GM12878 (cell line): ENCODE measurements around the gene OSER1. TPM values are rescaled to one million over a fixed set of nuclear protein-coding genes. Genes with fewer than 3 reads are reported as not detected.

Source experiments
- ATAC-seq: fragments of 200-7000 bp; cut with Tn5 transposase; 3 replicates; pipeline ENCODE4 v1.9.1; 2020; ENCODE audit warnings: mild to moderate bottlenecking, moderate library complexity
- BruUV-seq: library from RNA; stranded (reverse); fragments of 400-500 nt; replicated peaks from 2 replicates; lab custom pipeline; 2021; lab: Mats Ljungman, UMichigan
- CTCF ChIA-PET: fragments of 300-600 bp; sonication (Branson Sonifier 250); formaldehyde crosslinking; extraction: SDS; loops from one replicate; lab custom pipeline; 2021; ENCODE audit warnings: inconsistent platforms; lab: Yijun Ruan, JAX
- POLR2A ChIA-PET: fragments of 350-600 bp; formaldehyde crosslinking; extraction: SDS; loops from one replicate; lab custom pipeline; 2021; ENCODE audit warnings: inconsistent platforms; lab: Charles Lee
- RAD21 ChIA-PET: fragments of 300-600 bp; sonication (Branson Sonifier 250); formaldehyde crosslinking; loops from one replicate; lab custom pipeline; 2023; ENCODE audit warnings: antibody characterized with exemption; ENCODE audit not compliant: unreplicated experiment; lab: Charles Lee
- SMC1A ChIA-PET: fragments of 300-600 bp; sonication (Branson Sonifier 250); formaldehyde crosslinking; loops from one replicate; lab custom pipeline; 2023; ENCODE audit not compliant: unreplicated experiment, uncharacterized antibody; lab: Charles Lee
- DNase-seq: peaks from one replicate; pipeline ENCODE4 v3.0.0-alpha.2; 2011; ENCODE audit warnings: low read depth, low spot score
- FAIRE-seq: peaks from 3 replicates; lab custom pipeline; 2011; peaks lifted over from hg19 to GRCh38; lab: Jason Lieb, UNC
- H2AFZ ChIP-seq: 2 replicates; pipeline ENCODE4 v1.6.0; 2011; ENCODE audit warnings: low read depth, low read length, control low read depth; ENCODE audit not compliant: control insufficient read depth
- H3K27ac ChIP-seq: 2 replicates; pipeline ENCODE4 v1.5.1; 2011; ENCODE audit warnings: control low read depth; ENCODE audit not compliant: control insufficient read depth, insufficient read depth
- H3K27me3 ChIP-seq, 2 experiments: replicated peaks in 1 of 2; 2 replicates each; pipeline versions ENCODE4 v1.6.0 to v1.6.1; 2011; ENCODE audit warnings: low read length in 1 of 2; ENCODE audit not compliant: control insufficient read depth in 2 of 2, insufficient read depth in 2 of 2
- H3K36me3 ChIP-seq, 2 experiments: 2 replicates each; pipeline ENCODE4 v1.5.1; 2011; ENCODE audit warnings: low read length in 1 of 2; ENCODE audit not compliant: control insufficient read depth in 2 of 2, insufficient read depth in 2 of 2
- H3K4me1 ChIP-seq: 2 replicates; pipeline ENCODE4 v1.6.1; 2011; ENCODE audit warnings: mild to moderate bottlenecking, low read length, moderate library complexity, mixed read lengths; ENCODE audit not compliant: control insufficient read depth, insufficient read depth
- H3K4me2 ChIP-seq: 2 replicates; pipeline ENCODE4 v1.6.0; 2011; ENCODE audit warnings: control low read depth; ENCODE audit not compliant: control insufficient read depth, insufficient read depth
- H3K4me3 ChIP-seq: fragments of 200-600 bp; sonication (generic); 2 replicates; pipeline ENCODE4 v1.5.1; 2016
- H3K79me2 ChIP-seq: 2 replicates; pipeline ENCODE4 v1.6.0; 2011; ENCODE audit warnings: low read length; ENCODE audit not compliant: control insufficient read depth, insufficient read depth
- H3K9ac ChIP-seq: 2 replicates; pipeline ENCODE4 v1.8.0; 2011; ENCODE audit warnings: low read length, control low read depth, mixed read lengths; ENCODE audit not compliant: control insufficient read depth, insufficient read depth
- H3K9me3 ChIP-seq: replicated peaks from 3 replicates; pipeline ENCODE4 v1.5.1; 2011; ENCODE audit warnings: mild to moderate bottlenecking, low read length; ENCODE audit not compliant: control insufficient read depth, insufficient read depth
- H4K20me1 ChIP-seq: 2 replicates; pipeline ENCODE4 v1.6.0; 2011; ENCODE audit not compliant: control insufficient read depth, insufficient read depth
- BCL3 ChIP-seq: IDR thresholded peaks from 2 replicates; pipeline ENCODE4 v1.6.1; 2011; ENCODE audit warnings: borderline replicate concordance, low read depth, mild to moderate bottlenecking, moderate library complexity, low read length; ENCODE audit not compliant: insufficient read depth, poor library complexity, severe bottlenecking
- EED ChIP-seq: sonication (generic); IDR thresholded peaks from 2 replicates; pipeline ENCODE4 v1.6.1; 2016; ENCODE audit warnings: antibody characterized with exemption, low read depth
- FOXM1 ChIP-seq: IDR thresholded peaks from 2 replicates; pipeline ENCODE4 v1.6.1; 2012; ENCODE audit warnings: low read depth, mild to moderate bottlenecking, inconsistent platforms, low read length, moderate library complexity
- HDGF ChIP-seq: fragments of 450-650 bp; IDR thresholded peaks from 2 replicates; pipeline ENCODE4 v1.6.1; 2016; ENCODE audit warnings: antibody characterized with exemption
- IRF4 ChIP-seq: IDR thresholded peaks from 2 replicates; pipeline ENCODE4 v1.6.1; 2011; ENCODE audit warnings: low read depth, low read length
- KDM1A ChIP-seq: fragments of 200-600 bp; sonication (generic); IDR thresholded peaks from 2 replicates; pipeline ENCODE4 v1.6.1; 2016; ENCODE audit warnings: borderline replicate concordance
- MEF2A ChIP-seq: IDR thresholded peaks from 2 replicates; pipeline ENCODE4 v1.6.1; 2011; ENCODE audit warnings: low read depth, mild to moderate bottlenecking, low read length, moderate library complexity; ENCODE audit not compliant: insufficient read depth
- NBN ChIP-seq: fragments of 450-650 bp; IDR thresholded peaks from 2 replicates; pipeline ENCODE4 v1.6.1; 2016
- REST ChIP-seq: IDR thresholded peaks from 2 replicates; pipeline ENCODE4 v1.6.1; 2012; ENCODE audit warnings: mild to moderate bottlenecking, low read depth, low read length
- SIX5 ChIP-seq: IDR thresholded peaks from 2 replicates; pipeline ENCODE4 v1.6.1; 2011; ENCODE audit warnings: mild to moderate bottlenecking, low read depth, low read length, moderate library complexity; ENCODE audit not compliant: severe bottlenecking
- SMAD1 ChIP-seq: fragments of 450-650 bp; IDR thresholded peaks from 2 replicates; pipeline ENCODE4 v1.6.1; 2018; ENCODE audit warnings: mild to moderate bottlenecking, low read depth; ENCODE audit not compliant: partially characterized antibody
- SP1 ChIP-seq: IDR thresholded peaks from one replicate; pipeline ENCODE4 v1.6.1; 2011; ENCODE audit warnings: low read depth, low read length
- SREBF1 ChIP-seq: IDR thresholded peaks from 2 replicates; pipeline ENCODE4 v1.6.1; 2012; ENCODE audit warnings: mild to moderate bottlenecking, low read length
- STAT1 ChIP-seq: fragments of 450-650 bp; conservative IDR thresholded peaks from 2 replicates; pipeline ENCODE4 v1.6.1; 2014; ENCODE audit warnings: antibody characterized with exemption, mild to moderate bottlenecking
- TCF12 ChIP-seq: IDR thresholded peaks from 2 replicates; pipeline ENCODE4 v1.6.1; 2011; ENCODE audit warnings: low read depth, mild to moderate bottlenecking, low read length
- ZBTB4 ChIP-seq: fragments of 450-650 bp; formaldehyde crosslinking; IDR thresholded peaks from 2 replicates; pipeline ENCODE4 v1.4.0; 2022; ENCODE audit warnings: mild to moderate bottlenecking, moderate library complexity
- WGBS: methylation state at CpG from one replicate; pipeline ENCODE4 v1.1.6; 2016; ENCODE audit warnings: low lambda C conversion rate; ENCODE audit not compliant: insufficient replicate concordance, insufficient coverage; ENCODE audit errors: missing lambda C conversion rate; 5-methylcytosine and 5-hydroxymethylcytosine counted together
- in situ Hi-C: fragments of 300-500 bp; cut with MboI; formaldehyde crosslinking; loops from 9 replicates; pipeline ENCODE4 v1.14.3; 2018; ENCODE audit warnings: mixed read lengths
- intact Hi-C: fragments of 100-400 bp; cut with micrococcal nuclease; formaldehyde crosslinking; loops from one replicate; pipeline ENCODE4 v1.14.2; 2022; ENCODE audit not compliant: unreplicated experiment
- polyA plus RNA-seq, 11 experiments: library from polyadenylated mRNA; depleted of rRNA in 4 of 11; unstranded in 6 of 11; stranded (reverse) in 5 of 11; fragments of >200 nt; fragmentation: Nextera tagmentation in 4 of 11; fragmentation: Illumina TruSeq in 1 of 11; extraction: Ambion mirVana in 4 of 11; extraction: Trizol in 1 of 11; gene quantifications; 1 replicate in 1 of 11; 2 replicates in 10 of 11; pipeline versions ENCODE4 v1.2.1 to v1.2.3, GENCODE V29; 2011 to 2016; ENCODE audit warnings: inconsistent platforms in 2 of 11, missing spikeins in 2 of 11, low read depth in 1 of 11
- total RNA-seq, 4 experiments: library from RNA; depleted of rRNA in 3 of 4; stranded (reverse); fragments of >200 nt in 3 of 4; fragmentation: Illumina TruSeq in 1 of 4; extraction: Trizol in 1 of 4; gene quantifications; 2 replicates each; pipeline versions ENCODE4 v1.2.1 to v1.2.3, GENCODE V29; 2013 to 2021

The OSER1 gene
- total and polyA plus RNA-seq, 10 of the 15 experiments (the other 5 are each of a cell fraction or from before 2014, with no cell fraction given) = 19.3 to 63.8 (median 28.4) TPM

GRCh38 chr20:44209686-44210405 is 725 bp downstream of the OSER1 start:
- Histone ChIP-seq H3K79me2 (peaks cover 46% of the 10 kb centered on the region), H3K27ac (peak overlapping the region; percentile 89), H3K4me3 (peak overlapping the region; percentile 98), H3K4me2 (peak overlapping the region; percentile 92), H3K27me3 (no peaks in the 10 kb centered on the region), H2AFZ (peak overlapping the region; percentile 62; the same call in 1 of the 2 replicates), H3K4me1 (peaks cover 4% of the 10 kb centered on the region; the same call in 1 of the 2 replicates), H4K20me1 (no peaks in the 10 kb centered on the region), H3K9ac (peak overlapping the region; percentile 90), H3K9me3 (no peaks in the 10 kb centered on the region), H3K36me3 (peaks cover 0 to 9% of the 10 kb centered on the region in 2 experiments; a peak in 1 of 4 replicates)
- ChIA-PET POLR2A (no interaction called here), SMC1A (interaction anchor here (0.7 kb wide), 1 partner anchor 395 kb away, joined by 3 read pairs; no protein-coding TSS in a partner anchor), CTCF (interaction anchor here (0.6 to 2.8 kb wide), 3 partner anchors 9 to 311 kb away, joined by 3 to 14 read pairs (median 4); partner anchors contain the start of gene FITM2), RAD21 (no interaction called here)
- WGBS = under 1% methylated on average over 27 of the region's 31 CpGs
- in situ Hi-C loops = loop anchor here (10.0 kb wide), 1 partner anchor 395 kb away; no protein-coding TSS in a partner anchor
- no TSS peak for BruUV-seq
- intact Hi-C loops = loop anchor here (2.0 kb wide), 1 partner anchor 753 kb away; the partner anchor contains the start of gene SRSF6
- ATAC-seq (peak; percentile 2), FAIRE-seq (no peak), DNase-seq (no peak)
- TF ChIP-seq SP1 (no peak), NBN (0 out of 2 replicates have a peak, but pooled peaks have one; percentile 39), BCL3 (no peak), IRF4 (no peak), SREBF1 (no peak), SMAD1 (no peak), STAT1 (no peak), TCF12 (no peak), REST (peak; percentile 51; the same call in 1 of the 2 replicates), ZBTB4 (no peak), MEF2A (no peak), FOXM1 (no peak), SIX5 (no peak), HDGF (peak; percentile 73; the same call in 1 of the 2 replicates), EED (no peak), KDM1A (no peak)
